Lower lobe of right lung (tissue), 2 donors: ENCODE measurements around the gene DPY19L1. TPM values are rescaled to one million over a fixed set of nuclear protein-coding genes. Genes with fewer than 3 reads are reported as not detected.
"Not testable (repeated sequence)": the region's sequence is repeated elsewhere in the genome, so short reads cannot be mapped to it uniquely, and the experiment has no call there.

Experiments
- ATAC-seq, 2 donors: fragments of 200-7000 bp; cut with Tn5 transposase; one replicate each; pipeline ENCODE4 v1.9.1; 2020 to 2022; ENCODE audit warnings: mild to moderate bottlenecking in 2 of 2, moderate library complexity in 2 of 2
- DNase-seq: peaks from one replicate; pipeline ENCODE4 v3.0.0-alpha.2; 2020
- H3K27ac ChIP-seq: fragments of 200-600 bp; one replicate; pipeline ENCODE4 v1.8.0; 2022
- H3K27me3 ChIP-seq: fragments of 200-600 bp; one replicate; pipeline ENCODE4 v1.8.0; 2022; ENCODE audit warnings: low read depth
- H3K36me3 ChIP-seq: fragments of 200-600 bp; one replicate; pipeline ENCODE4 v1.8.0; 2022; ENCODE audit warnings: mild to moderate bottlenecking
- H3K4me1 ChIP-seq: fragments of 200-600 bp; one replicate; pipeline ENCODE4 v1.8.0; 2022
- H3K4me3 ChIP-seq: fragments of 200-600 bp; one replicate; pipeline ENCODE4 v1.8.0; 2022; ENCODE audit warnings: mild to moderate bottlenecking
- H3K9me3 ChIP-seq: fragments of 200-600 bp; one replicate; pipeline ENCODE4 v1.8.0; 2022
- CTCF ChIP-seq: fragments of 200-600 bp; IDR thresholded peaks from one replicate; pipeline ENCODE4 v1.8.0; 2022; ENCODE audit warnings: antibody characterized with exemption, mild to moderate bottlenecking
- intact Hi-C: fragments of 100-400 bp; cut with DNase I; formaldehyde crosslinking; loops from one replicate; pipeline ENCODE4 v1.11.0; 2022
- total RNA-seq: library from RNA; stranded (reverse); fragmentation: NEBNext Ultra II Directional; extraction: Animal tissue kit (Norgen Biotek cat#: 25700); gene quantifications from one replicate; pipeline ENCODE4 v1.2.1, GENCODE V29; 2021
- donor health status: DM: no; HTN: yes; CAD: no; lungs with severe emphysema.

Gene DPY19L1
- total RNA-seq, 1 donor from 2014 or later = 38.4 TPM

GRCh38 chr7:35047912-35048305, 10.6 kb upstream of the DPY19L1 start:
- H3K27me3 ChIP-seq, H3K36me3 ChIP-seq, intact Hi-C loops, H3K4me3 ChIP-seq, H3K9me3 ChIP-seq, DNase-seq, H3K4me1 ChIP-seq: not testable (repeated sequence)
- peak overlapping the region; percentile 13 for H3K27ac ChIP-seq
- peak; percentile 95 to 97 for ATAC-seq

DNA sequence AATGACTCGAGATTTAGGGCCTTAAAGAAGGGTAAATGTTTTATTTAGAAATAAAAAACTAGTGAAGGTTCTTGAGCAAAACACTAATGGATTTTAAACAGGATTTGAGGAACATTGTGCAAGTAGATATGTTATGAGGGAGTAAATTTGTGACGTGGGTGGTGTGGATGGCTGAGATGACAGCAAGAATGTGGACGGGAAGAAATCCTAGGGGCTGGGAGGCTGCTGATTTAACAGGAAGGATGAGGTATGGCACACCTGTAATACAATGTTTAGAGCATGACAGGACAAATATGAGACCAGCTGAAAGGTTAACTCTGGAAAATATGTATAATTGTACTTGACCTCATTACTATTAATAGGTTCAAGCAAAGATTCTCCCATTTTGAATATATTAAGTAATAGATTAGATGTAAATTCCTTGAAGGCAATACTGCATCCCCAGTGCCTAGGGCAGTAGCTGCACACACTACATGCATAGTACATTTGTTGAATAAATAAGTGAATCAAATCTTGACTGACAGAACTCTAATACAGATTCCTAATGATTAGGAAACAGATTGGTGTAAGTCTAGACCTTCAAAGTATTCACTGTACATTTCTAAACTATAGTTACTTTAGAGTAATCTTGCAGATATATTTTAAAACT, 10.1 kb upstream of the DPY19L1 start:
- H3K27ac ChIP-seq = peak overlapping the region; percentile 13
- H3K36me3 ChIP-seq, H3K9me3 ChIP-seq, H3K4me1 ChIP-seq, DNase-seq, H3K4me3 ChIP-seq, H3K27me3 ChIP-seq, intact Hi-C loops: not testable (repeated sequence)
- ATAC-seq = peak in 1 of 2 donors; percentile 11

DNA sequence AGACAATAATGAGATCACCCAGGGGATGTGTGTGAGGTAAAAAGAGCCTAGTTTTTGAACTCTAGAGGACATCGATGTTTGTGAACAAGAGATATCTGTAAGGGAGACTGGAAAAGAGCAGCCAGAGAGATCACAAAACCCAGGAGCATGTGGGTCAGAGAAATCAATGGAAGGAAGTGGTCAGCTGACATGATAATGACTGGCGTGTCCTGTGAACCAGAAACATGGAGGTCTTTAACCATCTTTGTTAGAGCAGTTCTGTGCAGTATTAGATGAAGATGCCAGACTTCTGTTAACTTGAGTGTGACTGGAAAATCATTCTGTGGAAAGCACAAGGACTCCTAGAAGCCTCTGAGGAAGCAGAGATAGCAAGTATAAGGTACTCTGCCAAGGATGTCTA, 6.0 kb upstream of the DPY19L1 start:
- intact Hi-C loops, H3K4me3 ChIP-seq, H3K27ac ChIP-seq, H3K36me3 ChIP-seq, ATAC-seq, H3K4me1 ChIP-seq, H3K27me3 ChIP-seq, DNase-seq, H3K9me3 ChIP-seq: not testable (repeated sequence)

DNA sequence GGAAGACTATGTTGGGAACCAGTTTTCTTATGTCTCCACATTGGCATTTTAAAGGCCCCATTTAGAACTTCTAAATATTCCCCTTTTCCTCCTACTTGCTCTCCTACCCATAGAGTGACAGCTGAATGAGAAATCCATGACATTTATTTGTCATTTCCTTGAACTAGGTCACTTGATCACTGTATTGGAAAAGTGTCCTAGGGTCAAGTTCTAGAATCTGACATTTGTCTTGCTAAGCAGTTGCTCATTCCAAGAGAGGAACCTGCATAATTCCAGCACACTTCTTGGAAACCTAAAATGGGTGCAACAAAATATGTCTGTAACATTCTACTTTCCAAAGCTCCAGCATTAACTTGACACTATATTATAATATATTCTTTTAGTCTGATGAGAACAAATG, 3.6 kb upstream of the DPY19L1 start:
- intact Hi-C loops = no loop called here
- DNase-seq (no peak), ATAC-seq (no peak)
- H3K9me3 ChIP-seq = no peaks in the 10 kb centered on the region
- H3K27ac ChIP-seq = no peak overlapping the region
- no peak for TF ChIP-seq CTCF
- peaks cover 13% of the 10 kb centered on the region for H3K4me1 ChIP-seq
- H3K27me3 ChIP-seq = no peaks in the 10 kb centered on the region
- no peaks in the 10 kb centered on the region for H3K36me3 ChIP-seq
- H3K4me3 ChIP-seq = no peak overlapping the region

DNA sequence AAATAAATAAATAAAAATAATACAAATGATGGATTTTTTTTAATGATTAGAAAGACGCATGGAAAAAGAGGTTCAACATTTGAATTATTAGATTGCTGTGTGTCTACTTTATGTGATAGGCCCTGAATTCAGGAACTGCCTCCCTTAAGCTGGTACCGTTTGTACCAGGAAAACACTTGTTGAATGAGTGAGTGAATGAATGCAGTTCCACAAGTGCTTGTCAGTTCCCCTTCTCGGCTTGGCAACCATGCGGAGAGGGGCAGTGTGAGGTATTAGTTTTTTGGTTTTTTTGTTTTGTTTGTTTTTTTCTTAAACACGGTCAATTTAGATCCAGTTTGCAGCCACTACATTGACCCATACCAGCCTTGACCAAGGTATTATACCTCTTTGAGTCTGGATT, 2.1 kb upstream of the DPY19L1 start:
- TF ChIP-seq CTCF = no peak
- peaks cover 25% of the 10 kb centered on the region for H3K4me1 ChIP-seq
- H3K4me3 ChIP-seq = no peak overlapping the region
- ATAC-seq = no peak
- H3K27ac ChIP-seq = no peak overlapping the region
- no peak for DNase-seq
- no peaks in the 10 kb centered on the region for H3K36me3 ChIP-seq
- no peaks in the 10 kb centered on the region for H3K27me3 ChIP-seq
- intact Hi-C loops = no loop called here
- no peaks in the 10 kb centered on the region for H3K9me3 ChIP-seq

- DNase-seq (no peak), ATAC-seq (no peak)
- Histone ChIP-seq H3K4me1 (peaks cover 25% of the 10 kb centered on the region), H3K9me3 (no peaks in the 10 kb centered on the region), H3K36me3 (no peaks in the 10 kb centered on the region), H3K4me3 (peak overlapping the region; percentile 76), H3K27me3 (no peaks in the 10 kb centered on the region), H3K27ac (peak overlapping the region; percentile 81)
- TF ChIP-seq CTCF = no peak
- intact Hi-C loops = no loop called here
Observed at GRCh38 chr7:35038354-35038753, 1.1 kb upstream of the DPY19L1 start.

GRCh38 chr7:35037526-35038341, 449 bp upstream of the DPY19L1 start:
- Histone ChIP-seq H3K4me1 (peaks cover 25% of the 10 kb centered on the region), H3K36me3 (no peaks in the 10 kb centered on the region), H3K9me3 (no peaks in the 10 kb centered on the region), H3K4me3 (peak overlapping the region; percentile 76), H3K27me3 (no peaks in the 10 kb centered on the region), H3K27ac (peak overlapping the region; percentile 81)
- ATAC-seq (peak; percentile 93 to 96), DNase-seq (peak; percentile 97)
- peak; percentile 87 for TF ChIP-seq CTCF
- intact Hi-C loops = no loop called here
